Activated T-cell treated with anti-CD3 and anti-CD28 coated beads for 24 hours (primary cell): ENCODE results near the gene NADSYN1.
"Not testable (repeated sequence)": the region's sequence is repeated elsewhere in the genome, so short reads cannot be mapped to it uniquely, and the experiment has no call there.

ENCODE experiments used
- DNase-seq: peaks from one replicate; pipeline ENCODE4 v3.0.0-alpha.2; 2020; ENCODE audit warnings: low read depth

The NADSYN1 gene

DNA sequence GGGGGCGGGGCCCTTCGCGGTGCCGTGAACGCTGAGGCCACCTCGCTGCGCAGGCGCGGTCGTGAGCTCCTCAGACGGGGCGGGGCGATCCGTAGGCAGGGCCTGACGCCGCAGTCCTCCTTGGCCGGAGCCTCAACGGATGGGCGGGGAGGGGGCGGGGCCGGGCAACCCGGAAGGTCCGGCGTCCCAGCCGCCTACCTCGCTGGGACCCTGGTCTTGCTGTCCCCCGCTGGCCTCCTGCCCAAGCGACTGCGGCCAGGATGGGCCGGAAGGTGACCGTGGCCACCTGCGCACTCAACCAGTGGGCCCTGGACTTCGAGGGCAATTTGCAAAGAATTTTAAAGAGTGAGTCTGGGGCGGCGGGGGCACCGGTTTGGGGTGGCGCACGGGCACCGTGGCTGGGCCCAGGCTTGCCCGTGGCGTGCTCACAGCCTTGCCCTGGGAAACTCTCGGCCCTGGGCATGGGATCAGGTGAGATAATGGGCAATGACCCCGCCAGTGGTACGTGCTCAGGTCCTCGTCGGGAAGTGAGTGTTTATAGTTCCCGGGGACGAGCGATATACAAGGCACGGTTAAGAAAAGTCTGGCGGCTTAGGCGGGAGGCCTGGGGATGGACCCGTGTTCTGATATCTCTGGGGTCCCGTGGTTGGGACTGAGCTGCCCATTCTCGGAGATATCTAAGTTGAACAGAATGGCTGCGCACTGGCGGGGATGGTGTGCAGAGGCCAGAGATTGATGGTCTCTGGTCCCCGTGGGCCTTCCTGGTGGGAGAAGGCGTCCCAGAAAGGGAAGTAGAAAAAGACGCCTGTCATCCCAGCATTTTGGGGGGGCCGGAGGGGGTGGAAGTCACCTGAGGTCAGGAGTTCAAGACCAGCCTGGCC, at the start of gene NADSYN1:
NADSYN1 (plus strand) TSS at position 167 of the 881 bp plus-strand sequence; CDS start at position 261, 94 bp downstream.
- DNase-seq: peak; percentile 91

DNA sequence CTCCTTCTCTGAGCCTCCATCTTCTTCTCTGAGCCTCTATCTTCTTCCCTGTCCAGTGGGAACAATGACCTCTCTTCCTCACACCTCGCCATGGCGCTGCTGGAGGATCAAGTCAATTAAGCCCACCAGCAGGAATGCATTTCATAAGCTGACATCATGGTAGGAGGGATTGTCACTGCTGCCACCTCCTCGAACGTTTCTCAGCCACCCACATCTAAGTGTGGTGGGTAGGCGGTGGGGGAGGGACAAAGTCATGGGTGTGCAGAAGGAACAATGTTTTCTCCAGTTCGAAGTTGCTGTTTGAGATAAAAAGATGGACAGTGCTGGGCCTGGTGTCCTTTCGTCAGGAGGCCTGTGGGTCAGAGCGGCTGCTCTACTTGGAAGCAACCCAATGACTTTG, 48.8 kb upstream of the NADSYN1 start:
- DNase-seq: no peak

DNA sequence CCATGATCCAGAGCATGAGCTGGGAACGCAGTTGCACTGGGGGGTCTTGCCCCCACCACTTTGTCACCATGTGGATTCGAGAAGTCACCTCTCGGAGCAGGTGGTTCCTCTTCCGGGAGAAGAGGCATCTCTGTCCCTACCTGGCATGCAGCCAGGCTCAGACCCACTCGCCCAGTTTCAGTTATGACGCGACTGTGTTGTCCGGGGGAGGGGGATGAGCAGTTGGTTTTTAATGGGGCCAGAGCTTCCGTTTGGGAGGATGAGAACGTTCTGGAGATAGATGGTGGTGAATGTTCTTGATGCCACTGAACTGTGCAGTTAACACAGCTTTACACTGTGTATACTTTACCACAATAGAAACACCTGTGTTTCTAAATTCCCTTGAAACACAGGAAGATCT, 46.3 kb upstream of the NADSYN1 start:
- DNase-seq: no peak

DNA sequence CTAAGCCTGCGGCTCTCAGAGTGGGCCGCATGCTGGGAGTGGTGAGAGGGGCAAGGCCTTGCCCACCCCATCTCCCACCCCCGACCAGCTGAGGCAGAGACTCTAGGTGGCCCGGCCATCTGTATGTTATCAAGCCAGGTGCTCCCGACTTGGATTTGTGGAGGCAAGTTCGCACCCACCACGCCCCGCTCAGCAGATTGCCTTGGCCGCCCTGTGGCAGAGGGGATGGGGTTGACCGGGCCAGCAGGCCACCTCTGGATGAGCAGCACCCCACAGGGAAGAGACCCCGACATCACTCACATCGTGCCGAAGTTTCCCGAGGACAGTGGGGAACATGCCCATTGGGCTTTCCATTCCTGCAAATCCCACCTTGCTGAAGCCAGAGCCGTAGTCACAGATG, 45.6 kb upstream of the NADSYN1 start:
- DNase-seq: no peak

DNA sequence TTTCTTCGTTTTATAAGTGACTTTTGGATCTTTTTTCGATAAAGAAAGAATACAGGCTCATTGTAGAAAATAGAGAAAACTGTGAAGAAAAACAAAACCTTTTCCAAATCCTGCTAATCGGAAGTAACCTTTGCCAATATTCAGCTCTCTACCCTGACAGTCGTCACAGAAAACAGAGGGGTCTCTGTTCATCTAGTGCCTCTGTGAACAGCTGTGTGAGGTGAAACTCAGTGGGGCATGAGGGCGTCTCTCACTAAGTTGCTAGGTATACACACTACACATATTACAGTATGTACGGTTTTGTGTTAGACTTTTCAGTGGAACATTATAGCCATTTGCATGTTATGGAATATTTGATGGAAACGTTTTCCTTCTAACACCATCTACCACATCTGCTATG, 44.2 kb upstream of the NADSYN1 start:
- no peak for DNase-seq

DNA sequence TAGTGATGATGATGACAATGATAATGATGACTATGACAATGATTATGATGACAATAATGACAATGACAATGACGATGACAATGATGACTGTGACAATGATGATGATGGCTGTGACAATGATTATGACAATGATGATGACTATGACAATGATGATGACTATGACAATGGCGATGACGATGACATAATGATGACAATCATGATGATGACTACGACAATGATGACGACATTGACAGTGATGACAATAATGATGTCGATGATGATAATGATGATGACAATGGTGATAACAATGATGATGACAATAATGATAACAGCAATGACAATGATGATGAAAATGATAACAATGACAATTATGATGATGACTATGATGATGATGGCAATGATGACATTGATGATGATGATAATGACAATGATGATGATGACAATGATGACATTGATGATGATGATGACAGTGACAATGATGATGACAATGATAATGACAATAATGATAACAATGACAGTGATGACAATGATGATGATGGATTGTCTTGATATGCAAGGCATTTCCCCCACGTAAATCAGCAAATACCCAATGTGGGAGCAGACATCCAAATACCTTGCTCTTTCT, 42.5 kb upstream of the NADSYN1 start:
- DNase-seq: no peak

DNA sequence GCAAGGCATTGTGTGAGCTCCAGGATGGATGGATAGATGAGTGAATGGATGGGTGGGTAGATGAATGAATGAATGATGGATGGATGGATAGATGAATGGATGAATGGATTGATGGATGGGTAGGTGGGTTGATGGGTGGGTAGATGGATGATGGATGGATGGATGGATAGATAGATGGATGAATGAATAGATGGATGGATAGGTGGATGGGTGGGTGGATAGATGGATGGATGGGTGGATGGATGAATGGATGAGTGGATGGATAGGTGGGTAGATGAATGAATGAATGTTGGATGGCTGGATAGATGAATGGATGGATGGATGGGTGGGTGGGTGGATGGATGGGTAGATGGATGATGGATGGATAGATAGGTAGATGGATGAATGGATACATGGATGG, 38.4 kb upstream of the NADSYN1 start:
- DNase-seq: no peak

DNA sequence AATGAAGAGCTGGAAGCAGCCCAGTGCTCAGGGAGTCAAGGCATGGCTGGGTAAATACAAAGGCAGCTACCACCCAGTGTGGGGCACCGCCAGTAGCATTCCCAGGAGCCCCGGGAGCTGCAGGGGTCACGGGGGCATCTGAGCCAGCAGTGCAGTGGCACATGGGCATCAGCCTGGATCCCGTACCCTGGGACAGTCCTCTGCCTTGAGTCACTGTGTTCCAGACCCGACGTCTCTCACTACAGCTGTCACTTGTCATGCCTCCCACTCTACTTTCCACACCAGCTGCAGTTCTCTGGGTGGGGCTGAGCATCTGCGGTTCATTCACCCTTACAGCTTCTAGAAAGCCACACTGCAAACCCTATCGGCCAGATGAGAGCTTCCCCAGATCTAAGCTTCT, 34.4 kb upstream of the NADSYN1 start:
- DNase-seq: peak; percentile 12

DNA sequence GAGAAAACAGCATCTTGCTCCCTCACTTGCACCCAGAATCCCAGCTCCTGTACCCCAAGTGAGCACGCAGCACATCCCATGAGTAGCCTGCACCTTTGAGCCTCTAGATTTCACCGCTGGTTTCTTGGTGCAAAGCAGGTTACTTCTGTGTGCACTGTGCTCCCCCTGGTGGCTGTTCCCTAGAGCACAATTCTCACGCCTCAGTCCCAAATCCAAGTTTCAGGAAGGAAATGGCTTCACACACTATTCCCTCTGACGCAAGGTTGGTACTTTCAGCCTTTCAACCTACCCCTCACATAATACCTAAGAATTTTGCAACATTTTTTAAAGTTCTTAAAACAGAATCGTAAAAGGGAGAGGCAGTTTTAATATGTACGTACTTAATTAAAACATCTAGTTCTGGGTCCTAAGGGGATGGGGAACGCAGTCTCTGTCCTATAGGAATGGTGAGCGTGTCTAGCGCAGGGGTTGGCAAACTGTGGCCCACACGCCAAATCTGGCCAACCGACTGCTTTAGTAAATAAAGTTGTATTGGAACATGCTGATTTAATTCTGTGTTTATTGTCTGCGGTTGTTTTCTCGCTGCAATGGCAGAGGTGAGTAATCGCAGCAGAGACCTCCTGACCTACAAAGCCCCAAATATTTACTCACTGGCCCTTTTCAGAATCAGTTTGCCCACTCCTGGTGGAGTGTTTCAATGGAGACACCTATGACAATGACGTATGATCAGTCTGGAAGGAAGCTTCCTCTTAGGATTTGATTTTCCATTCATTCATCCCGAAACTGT, 32.4 kb upstream of the NADSYN1 start:
- no peak for DNase-seq

DNA sequence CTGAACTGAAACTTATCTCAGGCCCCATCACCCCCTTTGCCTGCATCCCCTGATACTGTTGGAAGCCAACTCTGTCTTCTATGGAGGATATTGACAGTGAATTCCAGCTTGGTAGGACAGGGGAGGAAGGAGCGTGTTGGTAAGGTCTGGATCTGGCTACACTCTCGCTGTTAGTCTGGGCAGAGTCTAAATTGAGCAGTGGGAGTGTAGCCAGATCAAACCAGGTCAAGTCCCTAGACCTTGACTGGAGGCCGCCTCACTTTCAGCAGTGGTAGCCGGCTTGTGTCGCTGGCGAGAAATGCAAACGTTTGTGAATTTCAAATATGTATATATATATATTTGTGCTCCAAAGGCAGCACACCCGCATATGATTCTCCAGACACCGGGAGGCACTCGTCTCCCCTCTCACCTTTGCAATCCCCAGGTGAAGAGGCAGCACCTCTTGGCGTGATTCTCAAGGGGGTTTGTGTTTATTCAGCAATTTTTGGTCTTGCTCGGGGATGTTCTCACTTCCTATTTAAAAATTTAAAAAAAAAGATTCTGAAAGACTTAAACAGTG, 31.5 kb upstream of the NADSYN1 start:
- no peak for DNase-seq

DNA sequence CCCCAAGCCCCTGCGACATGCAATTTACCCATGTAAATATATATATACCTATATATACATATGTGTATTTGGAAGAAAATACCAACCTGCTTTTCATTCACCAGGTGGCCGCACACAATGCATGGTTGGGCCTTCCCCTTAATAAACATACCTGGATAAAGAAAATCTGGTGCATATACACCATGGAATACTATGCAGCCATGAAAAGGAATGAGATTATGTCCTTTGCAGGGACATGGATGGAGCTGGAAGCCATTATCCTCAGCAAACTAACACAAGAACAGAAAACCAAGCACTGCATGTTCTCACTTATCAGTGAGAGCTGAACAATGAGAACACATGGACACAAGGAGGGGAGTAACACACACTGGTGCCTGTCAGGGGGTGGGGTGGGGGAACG, 30.7 kb upstream of the NADSYN1 start:
- not testable (repeated sequence) for DNase-seq

DNA sequence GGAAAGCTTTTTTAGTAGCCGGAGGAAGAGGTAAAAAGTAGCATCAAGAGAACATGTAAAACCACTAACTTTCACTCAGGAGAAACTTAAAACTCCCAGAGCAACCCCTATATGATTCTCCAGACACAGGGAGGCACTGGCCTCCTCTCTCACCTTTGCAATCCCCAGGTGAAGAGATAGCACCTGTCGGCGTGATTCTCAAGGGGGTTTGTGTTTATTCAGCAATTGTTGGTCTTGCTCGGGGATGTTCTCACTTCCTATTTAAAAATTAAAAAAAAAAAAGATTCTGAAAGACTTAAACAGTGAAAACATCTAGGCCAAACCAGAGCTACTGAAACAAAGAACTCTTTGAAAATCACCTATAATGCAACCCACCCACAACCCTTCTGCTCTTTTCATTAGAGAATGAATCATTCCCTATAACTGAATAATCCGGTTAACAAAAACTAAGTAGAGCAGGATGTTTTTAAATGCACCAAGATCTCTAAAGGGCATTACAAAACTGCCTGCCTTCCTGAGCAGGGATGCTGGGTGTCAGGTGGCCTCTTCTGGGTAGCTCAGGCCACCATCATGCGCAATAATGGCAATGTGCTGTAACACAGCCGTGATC, 29.7 kb upstream of the NADSYN1 start:
- no peak for DNase-seq

DNA sequence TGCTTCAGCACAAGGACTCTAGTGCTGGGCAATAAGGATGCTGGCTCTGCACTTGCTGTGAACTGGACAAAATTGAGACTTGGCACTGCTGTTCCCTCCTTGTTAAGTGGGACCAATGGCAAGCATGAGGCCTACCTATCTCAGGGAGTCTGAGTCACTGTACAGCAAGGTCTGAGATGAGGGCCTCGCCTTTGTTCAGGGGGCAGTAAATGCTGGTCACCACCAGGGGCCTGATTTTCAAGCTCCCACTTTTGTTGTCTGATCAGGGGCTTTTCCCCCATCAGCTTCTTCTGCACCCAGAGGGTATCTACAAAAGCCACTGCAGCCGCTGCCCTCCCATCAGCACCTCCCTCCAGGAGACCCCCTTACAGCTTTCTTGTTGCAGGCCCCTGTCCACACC, 27.6 kb upstream of the NADSYN1 start:
- DNase-seq: no peak

DNA sequence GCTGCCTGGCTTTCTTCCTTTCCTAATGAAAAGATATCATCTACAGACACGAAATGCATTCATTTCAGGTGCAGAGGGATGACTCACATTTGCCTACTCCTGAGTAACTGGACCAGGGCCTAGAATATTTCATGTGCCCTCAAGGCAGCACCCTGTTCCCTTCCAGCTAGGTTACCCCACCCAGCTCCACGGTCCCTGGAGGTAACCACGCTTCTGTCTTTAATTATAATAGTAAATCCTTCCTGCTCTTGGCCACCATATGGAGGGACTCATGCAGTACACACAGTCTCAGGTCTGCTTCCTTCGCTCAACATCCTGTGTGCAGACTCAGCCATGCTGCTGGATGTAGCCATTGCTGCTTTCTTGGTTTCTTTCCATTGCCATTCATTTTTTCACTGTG, 27.1 kb upstream of the NADSYN1 start:
- DNase-seq: no peak

DNA sequence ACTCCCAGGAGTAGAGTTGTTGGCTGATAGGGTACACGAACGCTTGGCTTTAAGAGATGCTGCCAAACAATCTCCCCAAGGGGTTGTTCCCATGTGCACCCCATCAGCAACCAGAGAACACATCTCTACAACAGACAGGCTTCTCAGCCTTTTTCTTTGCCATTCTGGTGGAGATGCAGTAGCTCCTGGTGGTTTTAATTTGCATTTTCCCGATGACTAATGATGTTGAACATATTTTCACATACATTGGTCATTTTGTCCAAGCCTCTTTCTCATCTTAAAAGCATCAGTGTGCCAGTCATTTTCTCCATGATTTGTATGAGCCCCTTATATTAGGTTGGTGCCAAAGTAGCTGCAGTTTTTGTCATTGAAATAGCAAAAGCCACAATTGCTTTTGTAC, 26.6 kb upstream of the NADSYN1 start:
- DNase-seq: no peak

DNA sequence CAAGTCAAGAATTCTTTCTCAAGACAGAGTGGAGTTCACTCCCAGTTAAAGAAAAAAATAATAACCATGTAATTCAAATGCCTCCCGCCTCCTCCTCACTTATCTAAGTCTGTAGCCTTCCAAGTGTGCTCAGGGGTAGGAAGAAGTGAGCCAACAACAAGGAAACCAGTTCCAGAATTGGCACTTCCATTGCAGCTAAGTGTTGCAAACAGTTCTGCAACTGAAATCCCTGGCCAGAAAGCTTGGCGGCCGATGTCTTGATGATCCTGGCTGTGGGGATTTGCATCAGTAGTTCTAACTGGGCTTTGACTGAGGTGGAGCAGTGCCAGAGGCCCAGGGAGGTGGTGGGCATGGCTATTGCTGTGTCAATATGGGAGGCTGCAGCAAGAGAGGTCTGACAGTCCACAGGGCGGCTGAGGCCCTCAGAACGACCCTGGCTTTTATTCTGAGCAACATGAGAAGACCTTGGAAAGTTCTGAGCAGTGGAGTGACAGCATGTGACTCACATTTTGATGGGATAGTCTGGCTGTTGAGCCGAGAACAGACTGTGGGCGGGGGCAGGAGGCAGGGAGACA, 24.1 kb upstream of the NADSYN1 start:
- DNase-seq: no peak

DNA sequence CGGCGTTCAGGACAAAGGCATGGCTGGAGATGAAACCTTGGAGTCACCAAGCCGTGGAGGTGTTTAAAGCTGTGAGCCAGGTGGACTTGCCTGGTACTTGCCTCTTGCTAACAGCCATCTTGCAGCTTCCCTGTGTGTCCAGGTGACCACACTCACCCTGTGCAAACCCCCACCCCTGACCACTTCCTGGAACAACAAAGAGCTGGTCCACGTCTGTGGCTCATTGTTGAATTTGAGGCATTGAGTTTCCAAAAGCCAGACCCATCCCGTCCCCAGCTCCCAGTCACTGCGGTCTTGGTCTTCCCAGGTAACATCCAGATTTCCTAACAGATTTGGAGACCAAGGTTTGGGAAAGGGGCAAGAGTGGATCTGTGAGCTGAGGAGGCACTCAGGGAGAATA, 23.3 kb upstream of the NADSYN1 start:
- no peak for DNase-seq

DNA sequence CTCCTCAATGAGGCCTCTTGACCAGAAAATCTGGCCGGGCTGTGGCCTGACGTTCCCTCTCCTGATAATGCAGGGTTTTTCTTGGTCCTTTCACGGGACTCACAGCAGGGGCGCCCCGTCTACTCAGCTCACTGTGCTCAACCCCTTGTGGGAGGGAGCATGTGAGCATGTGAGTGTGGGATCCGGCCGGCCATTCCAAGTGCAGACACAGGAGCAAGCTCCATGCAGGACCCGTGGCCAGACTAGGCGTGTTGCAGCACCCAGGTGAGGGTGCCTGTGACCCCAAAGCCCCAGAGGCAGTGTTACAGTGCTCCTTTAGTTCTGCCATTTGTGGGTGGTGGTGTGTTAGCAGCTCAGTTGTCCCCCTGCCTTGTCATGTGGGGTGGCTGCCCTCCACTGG, 22.8 kb upstream of the NADSYN1 start:
- DNase-seq: no peak

DNA sequence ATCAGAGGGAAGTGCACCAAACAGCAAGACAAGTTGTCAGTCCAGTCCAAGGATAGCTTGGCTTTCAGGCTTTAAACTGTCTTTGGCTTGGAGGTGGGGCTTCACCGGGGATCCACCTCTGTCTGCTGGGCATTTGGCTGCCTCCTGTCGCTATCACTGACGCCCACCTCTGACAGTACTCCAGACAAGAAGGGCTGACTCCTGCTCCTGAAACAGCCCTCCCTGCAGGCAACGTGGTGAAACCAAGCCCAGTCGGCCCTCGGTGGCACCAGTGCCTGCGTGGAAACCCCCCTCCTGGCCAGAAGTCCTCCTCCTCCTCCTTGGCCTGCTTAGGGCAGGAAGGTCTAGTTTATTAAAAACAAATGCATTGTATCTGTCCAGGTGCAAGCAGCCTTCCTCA, 21.7 kb upstream of the NADSYN1 start:
- DNase-seq: no peak

DNA sequence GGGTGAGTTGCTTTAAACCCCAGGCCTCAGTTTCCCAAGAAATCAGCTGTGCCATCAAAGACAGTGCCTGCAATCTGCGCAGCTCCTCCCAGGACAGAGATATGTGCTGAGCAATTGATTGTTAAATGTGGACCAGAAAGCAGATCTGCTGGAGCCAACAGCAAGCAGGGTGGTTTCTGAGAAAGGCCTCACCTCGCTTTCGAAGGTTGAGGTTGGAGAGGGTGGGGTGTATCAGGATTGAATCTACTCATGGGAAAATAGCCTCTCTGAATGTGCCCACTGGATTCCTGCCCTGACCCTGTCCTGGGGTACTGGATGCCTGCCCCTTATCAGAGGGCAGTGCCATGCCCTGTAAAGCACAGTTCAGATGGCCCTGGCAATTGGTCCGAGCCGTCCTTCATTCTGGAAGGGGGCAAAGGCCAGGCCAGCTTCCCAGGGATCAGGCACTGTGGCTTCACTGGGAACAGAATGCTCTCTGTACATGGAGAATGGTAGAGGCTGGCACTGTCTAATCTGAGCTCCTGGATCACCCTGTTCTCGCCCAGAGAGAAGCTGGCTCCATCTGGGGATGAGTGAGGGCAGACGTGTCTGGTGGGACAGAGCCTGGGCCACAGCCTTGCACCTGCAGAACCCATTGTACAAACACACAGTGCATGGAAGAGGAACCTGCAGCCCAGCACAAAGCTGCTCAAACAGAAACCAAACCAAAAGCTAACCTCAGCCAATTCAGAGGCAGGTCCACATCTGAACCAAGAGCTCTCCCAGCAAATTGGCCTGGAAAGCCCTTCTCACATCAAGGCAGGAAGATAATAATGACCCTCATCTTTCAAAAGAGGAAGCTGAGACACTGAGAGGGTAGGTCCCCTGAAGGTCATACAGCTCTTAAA, 20.0 kb upstream of the NADSYN1 start:
- DNase-seq: no peak
